H7 (cell line): ENCODE results near the gene ALPL. TPM values are rescaled to one million over a fixed set of nuclear protein-coding genes. Genes with fewer than 3 reads are reported as not detected.

Experiments
- DNase-seq: peaks from one replicate; pipeline ENCODE4 v3.0.0; 2012
- H3K27me3 ChIP-seq: 2 replicates; pipeline ENCODE4 v1.6.0; 2011; ENCODE audit warnings: mild to moderate bottlenecking, low read length; ENCODE audit not compliant: control insufficient read depth, insufficient read depth
- H3K36me3 ChIP-seq: replicated peaks from 2 replicates; pipeline ENCODE4 v1.5.1; 2011; ENCODE audit warnings: low read length; ENCODE audit not compliant: control insufficient read depth, insufficient read depth
- H3K4me3 ChIP-seq: 2 replicates; pipeline ENCODE4 v1.5.1; 2011; ENCODE audit warnings: low read depth, mild to moderate bottlenecking, control low read depth, low read length, moderate library complexity; ENCODE audit not compliant: insufficient read depth
- total RNA-seq: library from RNA; depleted of rRNA; stranded (reverse); fragments of >200 nt; shearing (Covaris generic); gene quantifications from 2 replicates; pipeline ENCODE4 v1.2.3, GENCODE V29; 2014

ALPL gene
- total RNA-seq, 1 experiment from 2014 or later: 187 TPM

DNA sequence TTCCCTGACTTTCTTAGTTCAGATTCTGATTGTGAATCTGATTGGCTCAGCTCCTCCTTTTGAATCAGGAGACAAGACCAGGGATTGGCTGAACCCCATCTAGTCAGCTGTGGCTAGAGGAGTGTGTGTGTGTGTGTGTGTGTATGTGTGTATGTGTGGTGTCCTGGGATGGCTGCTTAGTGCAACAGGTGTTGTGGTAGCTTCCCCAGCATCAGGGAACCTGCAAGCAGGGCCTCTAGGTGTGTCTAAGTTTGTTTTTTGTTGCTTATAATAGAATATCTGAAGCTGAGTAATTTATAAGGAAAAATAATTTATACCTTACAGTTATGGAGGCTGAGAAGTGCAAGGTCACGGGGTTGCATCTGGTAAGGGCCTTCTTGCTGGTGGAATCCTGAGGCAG is 13.2 kb upstream of the ALPL start:
- H3K36me3 ChIP-seq: no peaks in the 10 kb centered on the region
- H3K27me3 ChIP-seq: peaks cover 3% of the 10 kb centered on the region; the same call in 1 of the 2 replicates
- H3K4me3 ChIP-seq: no peak overlapping the region
- no peak for DNase-seq

DNA sequence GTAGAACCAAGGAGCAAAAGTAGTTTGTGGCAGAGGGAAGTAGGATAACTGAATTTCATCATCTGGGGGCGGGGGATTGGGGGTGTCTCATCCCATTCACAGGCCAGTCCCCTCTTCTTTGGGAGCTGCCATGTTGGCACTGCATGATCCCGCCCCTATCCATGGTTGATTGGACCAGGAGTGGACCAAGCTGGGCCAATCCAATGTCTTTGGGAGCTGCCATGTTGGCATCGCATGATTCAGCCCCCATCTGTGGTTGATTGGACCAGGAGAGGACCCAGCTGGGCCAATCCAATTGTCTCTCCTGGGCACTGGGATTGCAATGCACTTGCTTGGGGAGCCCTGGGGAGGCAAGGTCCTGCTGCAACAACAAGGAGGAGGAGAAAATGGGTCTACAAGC is 12.3 kb upstream of the ALPL start:
- Histone ChIP-seq H3K36me3 (no peaks in the 10 kb centered on the region), H3K4me3 (no peak overlapping the region), H3K27me3 (peaks cover 3% of the 10 kb centered on the region; the same call in 1 of the 2 replicates)
- DNase-seq: no peak

DNA sequence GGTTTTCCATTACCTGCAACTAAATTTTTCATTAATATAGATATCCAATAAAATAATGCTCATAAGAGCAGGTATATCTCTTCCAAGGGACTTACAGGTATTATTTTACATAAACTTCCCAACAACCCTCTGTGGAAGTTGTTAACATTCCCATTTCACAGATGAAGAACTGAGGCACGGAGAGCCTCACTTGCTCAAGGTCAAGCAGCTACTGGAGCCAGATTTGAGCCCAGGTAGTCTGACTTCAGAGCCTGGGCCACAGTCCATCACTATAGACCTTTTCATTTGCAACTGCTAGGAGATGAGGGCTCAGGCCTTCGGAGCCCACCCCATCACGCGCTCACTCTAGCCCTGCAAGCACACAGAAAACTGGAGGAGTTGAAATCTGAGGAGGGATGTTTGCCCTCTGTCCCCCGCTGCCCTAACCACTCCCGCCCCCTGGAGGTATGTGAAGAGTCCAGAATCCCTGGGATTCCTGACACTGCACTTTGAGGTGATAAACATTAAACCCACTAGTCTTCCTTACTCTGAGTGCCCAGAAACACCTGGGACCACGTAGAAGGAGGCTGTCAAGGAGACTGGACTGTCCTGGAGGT is 11.7 kb upstream of the ALPL start:
- Histone ChIP-seq H3K27me3 (peaks cover 3% of the 10 kb centered on the region; the same call in 1 of the 2 replicates), H3K4me3 (no peak overlapping the region), H3K36me3 (no peaks in the 10 kb centered on the region)
- peak; percentile 83 for DNase-seq

DNA sequence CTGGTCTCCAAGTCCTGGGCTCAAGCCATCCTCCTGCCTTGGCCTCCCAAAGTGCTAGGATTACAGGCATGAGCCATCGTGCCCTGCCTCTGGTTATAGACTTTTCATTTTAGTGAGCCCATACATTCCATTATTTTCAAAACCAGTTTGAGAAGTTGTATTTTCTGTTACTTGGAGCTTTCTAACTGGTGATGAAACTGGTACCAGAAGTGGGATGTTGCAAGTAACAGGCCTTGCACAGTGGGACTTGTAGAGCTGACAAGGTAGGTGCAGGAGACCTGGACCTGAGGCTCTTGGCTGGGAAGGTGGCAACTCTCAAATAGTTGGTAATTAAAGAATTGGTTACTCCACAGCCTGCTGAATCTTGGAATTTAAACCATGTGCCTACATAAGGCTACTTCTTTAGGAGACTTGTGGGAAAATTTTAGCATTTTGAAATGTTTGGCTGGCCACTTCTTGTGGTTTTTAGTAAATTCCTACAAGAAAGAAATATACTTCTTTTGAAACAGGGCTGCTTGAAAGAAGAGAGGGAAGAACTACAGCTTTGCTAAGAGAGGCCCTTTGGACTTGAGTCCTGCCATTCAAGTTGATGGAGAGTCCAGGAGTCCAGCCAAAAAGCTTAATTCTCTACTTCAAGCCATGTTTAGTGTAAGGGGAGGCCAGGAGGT is 9.8 kb upstream of the ALPL start:
- Histone ChIP-seq H3K36me3 (no peaks in the 10 kb centered on the region), H3K4me3 (no peak overlapping the region), H3K27me3 (peaks cover 3% of the 10 kb centered on the region; the same call in 1 of the 2 replicates)
- no peak for DNase-seq

DNA sequence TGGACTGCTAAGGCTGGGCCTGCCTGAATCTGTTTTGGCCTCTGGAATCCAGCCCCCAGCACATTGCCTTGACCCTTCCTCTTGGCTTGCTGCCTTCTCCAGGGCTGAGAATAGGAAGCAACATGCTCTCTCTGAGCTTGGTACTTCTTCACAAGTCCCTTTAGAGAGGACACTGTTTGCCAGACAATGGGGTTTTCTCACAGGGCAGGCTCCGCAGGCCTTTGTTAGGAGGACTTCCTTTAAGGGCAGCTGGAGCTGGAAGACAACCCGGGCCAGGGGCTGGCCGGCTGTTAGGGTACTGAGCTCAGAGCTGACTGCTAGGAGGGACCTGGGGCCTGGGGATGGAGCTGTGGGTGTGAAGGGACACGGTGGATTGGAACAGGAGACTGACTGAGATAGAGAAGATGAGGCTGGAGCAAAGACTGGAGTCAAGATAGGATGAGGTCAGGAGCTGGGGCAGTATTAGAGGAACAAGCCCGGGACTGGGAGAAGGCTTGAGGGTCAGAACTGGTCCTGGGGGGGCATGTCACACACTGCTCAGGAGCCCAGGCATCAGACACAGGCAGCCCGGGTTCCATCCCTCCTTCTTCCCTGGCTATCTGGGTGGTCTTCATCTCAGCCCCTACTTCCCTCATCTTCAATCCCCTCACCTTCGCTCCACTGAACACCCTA is 5.4 kb upstream of the ALPL start:
- no peaks in the 10 kb centered on the region for H3K36me3 ChIP-seq
- DNase-seq: no peak
- no peak overlapping the region for H3K4me3 ChIP-seq
- H3K27me3 ChIP-seq: peaks cover 6% of the 10 kb centered on the region

DNA sequence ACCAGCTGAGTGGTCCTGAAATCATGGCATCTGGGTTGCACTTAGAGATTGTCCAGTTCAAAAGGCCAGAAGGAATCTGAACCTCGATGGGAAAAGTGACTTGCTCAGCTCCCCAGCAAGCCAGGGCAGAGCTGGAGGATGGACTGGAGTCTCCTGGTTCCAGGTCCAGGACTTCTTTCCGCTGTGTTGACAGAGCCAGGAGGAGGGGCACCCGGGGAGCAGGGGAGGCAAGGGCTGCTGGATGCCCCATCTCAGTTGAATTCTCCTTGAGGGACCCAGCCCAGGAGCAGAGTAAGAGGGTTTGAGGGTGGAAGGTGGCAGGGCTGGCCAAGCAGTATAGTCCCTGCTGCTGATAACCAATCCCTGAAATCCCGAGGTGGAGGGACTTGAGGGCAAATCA is 2.4 kb upstream of the ALPL start:
- no peak for DNase-seq
- peaks cover 6% of the 10 kb centered on the region for H3K27me3 ChIP-seq
- no peaks in the 10 kb centered on the region for H3K36me3 ChIP-seq
- no peak overlapping the region for H3K4me3 ChIP-seq

DNA sequence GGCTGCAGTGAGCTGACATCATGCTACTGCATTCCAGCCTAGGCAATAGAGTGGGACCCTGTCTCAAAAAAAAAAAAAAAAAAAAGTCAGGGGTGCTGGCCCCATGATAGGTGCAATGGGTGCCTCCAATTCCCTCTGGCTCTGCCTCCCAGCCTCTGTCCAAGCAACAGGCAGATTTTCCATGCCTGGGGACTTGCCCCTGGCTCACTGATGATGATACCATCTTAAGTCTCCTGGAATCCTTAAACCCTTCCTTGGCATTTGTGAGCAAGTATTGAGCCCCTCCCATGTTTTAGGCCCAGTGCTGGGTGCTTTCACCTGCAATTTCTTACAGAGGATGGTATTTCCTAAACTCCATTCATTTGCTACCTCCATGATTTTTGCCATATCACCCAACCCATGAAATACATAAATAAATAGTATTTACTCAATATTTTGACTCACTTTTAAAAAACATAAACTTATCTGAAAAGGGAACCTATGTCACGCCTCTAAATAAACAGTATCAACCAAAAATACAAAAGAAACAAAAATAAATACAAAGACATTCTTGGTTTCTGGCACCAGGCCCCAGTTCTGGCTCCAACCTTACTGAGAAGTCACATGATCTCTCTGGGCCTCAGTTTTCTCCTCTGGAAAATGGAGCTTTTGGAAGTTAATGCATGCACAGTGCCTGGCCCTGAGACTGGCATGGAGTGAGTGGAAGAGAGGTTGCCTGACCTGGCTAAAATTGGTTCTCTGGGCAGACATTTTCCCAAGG is 1.5 kb upstream of the ALPL start:
- no peak for DNase-seq
- Histone ChIP-seq H3K4me3 (no peak overlapping the region), H3K36me3 (no peaks in the 10 kb centered on the region), H3K27me3 (peaks cover 6% of the 10 kb centered on the region)

DNA sequence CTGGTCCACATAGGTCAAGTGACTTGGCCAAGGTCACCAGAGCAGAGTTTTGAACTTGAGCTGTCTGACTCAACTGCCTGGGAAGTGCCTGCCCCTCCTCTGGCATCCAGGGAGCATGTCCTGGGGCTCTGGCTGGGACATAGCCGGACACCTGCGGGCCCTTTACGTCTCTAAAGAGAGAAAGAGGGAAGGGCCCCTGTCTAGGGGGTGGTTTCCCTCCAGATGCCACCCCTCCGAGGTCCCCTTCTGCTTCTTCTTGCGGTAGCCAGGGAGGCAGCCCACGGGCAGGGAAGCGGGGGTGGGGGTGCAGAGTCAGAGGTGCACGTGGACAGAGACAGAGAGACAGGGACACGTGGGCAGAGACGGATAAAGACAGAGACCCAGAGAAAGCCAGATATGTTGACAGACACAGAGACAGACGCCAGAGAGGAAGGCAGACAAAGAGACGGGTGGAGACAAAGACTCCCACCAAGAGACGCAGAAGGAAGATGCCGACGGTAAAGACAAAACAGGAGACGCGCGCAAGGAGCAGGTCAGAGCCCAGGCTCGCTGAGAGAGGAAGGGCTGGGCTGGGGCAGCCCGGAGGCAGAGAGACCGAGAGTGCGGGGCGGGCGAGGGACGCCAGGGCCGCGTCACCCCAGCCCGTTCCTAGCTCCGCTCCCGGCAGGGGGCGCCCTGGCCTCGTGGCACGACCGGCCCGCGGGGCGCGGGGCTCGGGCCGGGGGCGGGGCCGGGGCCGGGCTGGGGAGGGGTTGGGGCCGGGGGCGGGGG is 458 bp upstream of the ALPL start:
- Histone ChIP-seq H3K27me3 (peaks cover 6% of the 10 kb centered on the region), H3K4me3 (peak overlapping the region; percentile 91), H3K36me3 (no peaks in the 10 kb centered on the region)
- DNase-seq: peak; percentile 99

DNA sequence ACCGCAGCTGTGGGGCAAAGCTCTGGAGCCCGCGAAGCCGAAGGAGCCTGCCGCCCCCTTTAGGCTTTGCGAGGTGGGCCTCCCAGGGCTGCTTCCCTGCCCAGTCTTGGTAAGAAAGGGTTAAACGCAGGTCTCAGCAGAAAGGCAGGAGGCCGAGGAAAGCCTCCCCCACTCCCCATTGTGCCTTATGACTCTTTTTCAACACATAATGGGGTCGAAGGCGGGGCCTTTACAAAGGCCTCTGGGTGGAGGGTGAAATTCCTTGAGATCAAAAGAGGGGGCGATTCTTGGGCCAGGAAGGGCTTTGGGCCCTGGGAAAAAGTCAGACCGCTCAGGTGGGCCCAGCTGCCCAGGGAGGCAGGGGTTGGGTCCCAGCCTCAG is 880 bp downstream of the ALPL start:
- H3K36me3 ChIP-seq: no peaks in the 10 kb centered on the region
- DNase-seq: peak; percentile 91
- peak overlapping the region; percentile 91 for H3K4me3 ChIP-seq
- peaks cover 6% of the 10 kb centered on the region for H3K27me3 ChIP-seq

DNA sequence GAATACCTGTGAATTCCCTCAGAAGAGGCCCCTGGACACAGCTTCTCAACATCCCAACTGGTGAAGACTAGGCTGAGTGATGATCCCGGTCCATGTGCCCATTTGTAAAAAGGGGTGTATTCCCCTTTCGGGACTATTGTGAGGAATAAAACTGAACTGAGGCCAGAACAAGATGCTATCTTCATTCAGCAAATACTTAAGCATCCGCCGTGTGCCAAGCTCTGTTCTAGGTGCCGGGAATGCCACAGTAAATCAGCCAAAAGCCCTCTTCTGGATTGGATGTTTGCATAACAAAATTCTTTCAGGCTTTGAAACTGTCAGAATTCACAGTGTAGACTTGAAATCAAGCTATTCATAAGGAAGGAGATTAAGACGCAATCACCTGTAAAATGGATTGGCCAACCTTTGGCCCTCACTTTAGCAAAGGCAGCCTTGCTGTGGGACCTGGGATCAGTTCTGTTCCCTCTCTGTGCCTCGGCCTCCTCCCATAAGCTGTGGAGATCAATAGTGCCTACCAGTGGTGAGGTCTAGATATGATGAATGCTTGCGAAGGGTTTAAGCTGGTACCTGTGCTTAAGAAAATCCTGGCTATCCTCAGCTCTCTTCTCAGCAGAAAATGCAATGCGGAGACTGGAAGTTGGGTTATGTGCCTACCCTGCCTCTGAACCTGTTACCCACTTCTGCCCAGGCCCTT is 1.8 kb downstream of the ALPL start:
- no peak for DNase-seq
- peaks cover 6% of the 10 kb centered on the region for H3K27me3 ChIP-seq
- H3K4me3 ChIP-seq: no peak overlapping the region
- H3K36me3 ChIP-seq: no peaks in the 10 kb centered on the region

DNA sequence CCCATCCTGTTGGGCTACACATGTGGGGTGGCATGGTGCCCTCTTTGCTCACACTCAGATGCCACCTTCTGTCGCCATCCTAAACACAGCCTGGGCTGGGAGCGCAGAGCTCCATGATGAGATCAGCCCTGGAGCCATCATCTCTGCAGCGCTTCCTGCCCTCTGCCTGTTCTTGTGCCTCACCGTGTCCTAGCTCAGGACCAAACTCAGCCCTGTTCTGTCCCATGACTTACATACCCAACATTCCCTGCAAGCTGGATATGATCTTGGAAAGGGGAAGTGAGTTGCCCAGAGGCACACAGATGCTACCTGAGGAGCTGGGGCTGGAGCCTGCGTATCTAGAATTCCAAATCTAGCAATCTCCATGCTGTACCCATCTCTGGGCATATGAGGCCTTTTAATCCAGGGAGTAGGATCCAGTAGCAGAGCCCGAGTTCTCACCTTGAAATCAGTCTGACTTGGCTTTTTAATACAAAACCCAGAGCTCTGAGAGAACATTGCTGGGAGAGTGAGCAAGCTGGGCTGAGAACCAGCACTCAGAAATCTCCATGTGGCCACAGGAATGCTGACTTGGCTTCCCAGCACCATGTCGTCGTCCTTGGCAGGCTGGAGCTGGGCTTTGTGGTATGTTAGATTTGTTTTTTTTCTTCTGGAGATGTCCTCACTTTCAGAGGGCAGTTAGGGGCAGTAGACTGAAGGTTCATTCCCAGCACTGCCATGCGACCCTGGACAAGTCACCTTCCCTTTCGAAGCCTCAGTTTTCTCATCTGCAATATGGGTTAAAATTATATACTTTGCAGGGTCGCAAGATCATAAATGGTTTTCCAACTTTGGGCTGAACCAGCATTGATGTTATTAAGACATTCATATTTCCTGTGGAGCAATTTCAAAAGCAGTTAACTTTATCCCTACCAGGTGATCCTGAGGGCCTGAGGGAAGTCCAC is 2.6 kb downstream of the ALPL start:
- no peak overlapping the region for H3K4me3 ChIP-seq
- no peaks in the 10 kb centered on the region for H3K36me3 ChIP-seq
- peaks cover 6% of the 10 kb centered on the region for H3K27me3 ChIP-seq
- DNase-seq: no peak

DNA sequence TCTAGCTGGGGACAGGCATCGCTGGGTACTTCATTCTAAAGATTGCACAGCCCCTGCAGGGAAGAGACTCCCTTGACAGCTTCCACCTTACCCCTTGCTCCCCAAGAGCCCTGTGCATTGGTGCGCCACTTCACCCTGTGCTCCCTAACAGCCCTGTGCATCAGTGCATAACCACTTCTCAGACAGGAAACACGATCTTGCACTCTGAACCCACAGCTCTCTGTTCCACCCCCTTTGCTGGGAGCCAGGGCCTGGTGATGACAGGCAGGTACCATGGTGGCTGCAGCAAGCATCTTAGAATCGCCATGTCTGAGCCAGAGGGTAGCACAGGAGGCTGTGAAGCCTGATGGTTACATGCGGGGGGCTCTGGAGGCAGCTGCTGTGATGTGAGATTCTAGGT is 5.0 kb downstream of the ALPL start:
- DNase-seq: no peak
- Histone ChIP-seq H3K4me3 (no peak overlapping the region), H3K36me3 (no peaks in the 10 kb centered on the region), H3K27me3 (no peaks in the 10 kb centered on the region)

DNA sequence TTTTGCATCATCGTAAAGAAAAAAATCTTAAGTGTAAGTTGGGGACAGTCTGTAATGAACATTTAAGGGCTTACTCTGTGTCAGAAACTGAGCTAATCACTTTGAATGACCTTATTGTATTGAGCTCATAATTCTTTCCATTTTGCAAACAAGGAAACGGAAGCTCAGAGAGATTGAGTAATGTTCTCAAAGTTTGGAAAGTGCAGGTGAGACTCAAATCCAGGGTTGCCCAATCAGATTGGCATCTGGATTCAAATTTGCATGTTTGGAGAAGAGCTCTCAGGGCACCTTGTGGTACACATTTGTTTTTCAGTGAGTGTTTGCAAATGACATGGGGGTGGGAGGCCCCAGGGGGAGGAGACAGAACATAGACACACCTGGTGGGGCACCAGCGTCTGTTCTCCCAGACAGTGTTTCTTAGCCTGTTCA is 8.0 kb downstream of the ALPL start:
- Histone ChIP-seq H3K36me3 (no peaks in the 10 kb centered on the region), H3K27me3 (no peaks in the 10 kb centered on the region), H3K4me3 (no peak overlapping the region)
- DNase-seq: no peak
